Measurements from ENCODE around the gene THOC3. TPM values are rescaled to one million over a fixed set of nuclear protein-coding genes. Genes with fewer than 3 reads are reported as not detected.

Gene THOC3
- total and polyA plus RNA-seq, 2 of the 8 experiments (the other 6 are each of a cell fraction or from before 2014, with no cell fraction given) = 60.2 to 82.7 TPM

- no peak overlapping the region for H3K4ac ChIP-seq (replicated peaks; ENCODE audit: insufficient read length, low read depth, low read length)
- no peak overlapping the region for H3K56ac ChIP-seq (replicated peaks; ENCODE audit: insufficient read length, low read depth, low read length)
- no peak overlapping the region for H3K4me2 ChIP-seq (ENCODE audit: insufficient read depth in 1 of 2, low read depth in 2 of 2, low read length in 2 of 2)
- no peaks in the 10 kb centered on the region for H3K9me3 ChIP-seq (ENCODE audit: insufficient read depth in 2 of 2, low read depth in 1 of 2, low read length in 1 of 2)
- H3K18ac ChIP-seq (ENCODE audit: extremely low read depth, low read length) = no peak overlapping the region
- H3K14ac ChIP-seq (ENCODE audit: insufficient read length) = no peak overlapping the region
- H2AK5ac ChIP-seq (ENCODE audit: low read depth, low read length) = no peak overlapping the region
- no peak overlapping the region for H2AFZ ChIP-seq (ENCODE audit: low read length)
- H3K79me2 ChIP-seq (ENCODE audit: control insufficient read depth in 1 of 2, insufficient read depth in 2 of 2, low read length in 2 of 2) = peaks cover 0 to 4% of the 10 kb centered on the region in 2 experiments; a peak in 1 of 4 replicates
- no peak overlapping the region for H4K5ac ChIP-seq (ENCODE audit: insufficient read length, low read depth, low read length)
- no peaks in the 10 kb centered on the region; a peak in 1 of 7 replicates for H3K4me1 ChIP-seq (replicated peaks in 1 of 4; ENCODE audit: control insufficient read depth in 3 of 4, insufficient read depth in 4 of 4, low read length in 3 of 4)
- FAIRE-seq (no peak), DNase-seq (ENCODE audit: low read depth in 1 of 2, low spot score in 2 of 2) (no peak)
- no peak overlapping the region for H3K27ac ChIP-seq (ENCODE audit: low read depth, low read length)
- H4K8ac ChIP-seq (ENCODE audit: extremely low read depth, insufficient read depth, low read length) = no peak overlapping the region
- H4K91ac ChIP-seq (replicated peaks; ENCODE audit: insufficient read length, low read length) = no peak overlapping the region
- no peaks in the 10 kb centered on the region for H3K27me3 ChIP-seq (replicated peaks in 1 of 4; ENCODE audit: control insufficient read depth in 3 of 4, extremely low read depth in 1 of 4, insufficient read depth in 3 of 4, low read length in 3 of 4)
- H3K79me1 ChIP-seq (ENCODE audit: low read depth, low read length) = peaks cover 10% of the 10 kb centered on the region; the same call in 1 of the 2 replicates
- H3K23me2 ChIP-seq (ENCODE audit: low read depth, low read length) = no peaks in the 10 kb centered on the region
- H3K36me3 ChIP-seq (ENCODE audit: control insufficient read depth in 2 of 4, insufficient read depth in 4 of 4, low read length in 3 of 4) = peaks cover 0 to 2% (median 0%) of the 10 kb centered on the region in 4 experiments; a peak in 1 of 8 replicates
- ChIA-PET CTCF (ENCODE audit: partially characterized antibody) (interaction anchor here (1.1 to 2.1 kb wide), 5 partner anchors 34 to 202 kb away, joined by 3 to 5 read pairs (median 3); no protein-coding TSS in a partner anchor), POLR2A (ENCODE audit: partially characterized antibody) (no interaction called here)
- H4K20me1 ChIP-seq (replicated peaks in 1 of 2; ENCODE audit: control insufficient read depth in 1 of 2, insufficient read depth in 2 of 2, low read length in 2 of 2) = no peaks in the 10 kb centered on the region
- no peak overlapping the region for H2BK120ac ChIP-seq (replicated peaks; ENCODE audit: low read depth, low read length)
- no peak overlapping the region for H2BK5ac ChIP-seq (ENCODE audit: low read depth, low read length)
- H2BK12ac ChIP-seq (ENCODE audit: low read depth, low read length) = no peak overlapping the region
- no peak overlapping the region for H2BK15ac ChIP-seq (ENCODE audit: low read length)
- H3K4me3 ChIP-seq (ENCODE audit: extremely low read depth in 1 of 4, insufficient read depth in 2 of 4, low read depth in 3 of 4, low read length in 4 of 4) = no peak overlapping the region
- no peak overlapping the region for H2BK20ac ChIP-seq (ENCODE audit: low read length)
- no peak overlapping the region for H3K9ac ChIP-seq (replicated peaks in 1 of 4; ENCODE audit: extremely low read depth in 1 of 4, low read depth in 3 of 4, low read length in 3 of 4)
- H3K23ac ChIP-seq (ENCODE audit: insufficient read length) = no peak overlapping the region
- WGBS, 2 experiments (ENCODE audit: extremely low coverage in 1 of 2, insufficient coverage in 1 of 2, insufficient read length in 1 of 2, insufficient replicate concordance in 2 of 2, low coverage in 1 of 2, low lambda C conversion rate in 2 of 2, missing lambda C conversion rate in 1 of 2) = 85% methylated on average over 9 of the region's 9 CpGs; no CpG with 5 or more reads in 1 of the 2 experiments
- TF ChIP-seq SRF (IDR thresholded peaks at IDR 0.05; ENCODE audit: low read depth, low read length) = no peak
- no peak for TF ChIP-seq ATF2 (IDR thresholded peaks at IDR 0.05; ENCODE audit: low read length)
- no peak for TF ChIP-seq JUN (IDR thresholded peaks at IDR 0.05; ENCODE audit: low read depth, low read length)
- TF ChIP-seq SP1 (IDR thresholded peaks at IDR 0.05; ENCODE audit: low read depth, low read length) = no peak
- no peak for TF ChIP-seq RBBP5 (IDR thresholded peaks at IDR 0.05; ENCODE audit: borderline replicate concordance, low read depth, low read length)
- no peak for TF ChIP-seq RAD21 (IDR thresholded peaks at IDR 0.05 in 1 of 2, conservative IDR thresholded peaks at IDR 0.05 in 1 of 2; ENCODE audit: low read depth in 2 of 2, low read length in 2 of 2)
- no peak for TF ChIP-seq KDM4A (IDR thresholded peaks at IDR 0.05; ENCODE audit: low read depth, low read length, severe bottlenecking)
Measured at GRCh38 chr5:175921061-175921730, 46.9 kb downstream of the THOC3 start.
